ENCODE results near the gene TDRD1. TPM values are rescaled to one million over a fixed set of nuclear protein-coding genes. Genes with fewer than 3 reads are reported as not detected.
"Not testable (repeated sequence)": the region's sequence is repeated elsewhere in the genome, so short reads cannot be mapped to it uniquely, and the experiment has no call there.

Gene TDRD1, protein sequence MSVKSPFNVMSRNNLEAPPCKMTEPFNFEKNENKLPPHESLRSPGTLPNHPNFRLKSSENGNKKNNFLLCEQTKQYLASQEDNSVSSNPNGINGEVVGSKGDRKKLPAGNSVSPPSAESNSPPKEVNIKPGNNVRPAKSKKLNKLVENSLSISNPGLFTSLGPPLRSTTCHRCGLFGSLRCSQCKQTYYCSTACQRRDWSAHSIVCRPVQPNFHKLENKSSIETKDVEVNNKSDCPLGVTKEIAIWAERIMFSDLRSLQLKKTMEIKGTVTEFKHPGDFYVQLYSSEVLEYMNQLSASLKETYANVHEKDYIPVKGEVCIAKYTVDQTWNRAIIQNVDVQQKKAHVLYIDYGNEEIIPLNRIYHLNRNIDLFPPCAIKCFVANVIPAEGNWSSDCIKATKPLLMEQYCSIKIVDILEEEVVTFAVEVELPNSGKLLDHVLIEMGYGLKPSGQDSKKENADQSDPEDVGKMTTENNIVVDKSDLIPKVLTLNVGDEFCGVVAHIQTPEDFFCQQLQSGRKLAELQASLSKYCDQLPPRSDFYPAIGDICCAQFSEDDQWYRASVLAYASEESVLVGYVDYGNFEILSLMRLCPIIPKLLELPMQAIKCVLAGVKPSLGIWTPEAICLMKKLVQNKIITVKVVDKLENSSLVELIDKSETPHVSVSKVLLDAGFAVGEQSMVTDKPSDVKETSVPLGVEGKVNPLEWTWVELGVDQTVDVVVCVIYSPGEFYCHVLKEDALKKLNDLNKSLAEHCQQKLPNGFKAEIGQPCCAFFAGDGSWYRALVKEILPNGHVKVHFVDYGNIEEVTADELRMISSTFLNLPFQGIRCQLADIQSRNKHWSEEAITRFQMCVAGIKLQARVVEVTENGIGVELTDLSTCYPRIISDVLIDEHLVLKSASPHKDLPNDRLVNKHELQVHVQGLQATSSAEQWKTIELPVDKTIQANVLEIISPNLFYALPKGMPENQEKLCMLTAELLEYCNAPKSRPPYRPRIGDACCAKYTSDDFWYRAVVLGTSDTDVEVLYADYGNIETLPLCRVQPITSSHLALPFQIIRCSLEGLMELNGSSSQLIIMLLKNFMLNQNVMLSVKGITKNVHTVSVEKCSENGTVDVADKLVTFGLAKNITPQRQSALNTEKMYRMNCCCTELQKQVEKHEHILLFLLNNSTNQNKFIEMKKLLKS
- total RNA-seq (under 1 TPM; 0.72 to 0.85 (median 0.80) TPM), polyA plus RNA-seq (0.11 TPM)
- long read RNA-seq, donor 1: 0 reads
- long read RNA-seq, donor 2: 0 reads
- long read RNA-seq, donor 3, partial matches to known transcripts: 1 of 1 reads
- long read RNA-seq, donor 3, other reads (novel, unspliced or antisense): 0 of 1 reads
- long read RNA-seq, donor 4: 0 reads

- H3K4me3 ChIP-seq (ENCODE audit: low read length): no peak within 1 kb of the TSS
- intact Hi-C loops (cut with DNase I): no loop called here
- no peak within 1 kb of the TSS for H3K27ac ChIP-seq (ENCODE audit: low read length)
- no peaks in the 10 kb centered on the region for H3K27me3 ChIP-seq (ENCODE audit: control insufficient read depth, insufficient read depth)
- H3K9me3 ChIP-seq (ENCODE audit: control insufficient read depth, low read length): no peaks in the 10 kb centered on the region
- DNase-seq (peak; percentile 17 to 60 (median 59)), ATAC-seq (no peak)
- H3K4me1 ChIP-seq (ENCODE audit: control insufficient read depth, insufficient read depth, low read length): no peaks in the 10 kb centered on the region
- 76% methylated on average over 28 of the region's 28 CpGs for WGBS
These were observed at the start of gene TDRD1 for GRCh38 chr10:114179148-114179547. TSS of gene TDRD1 (plus strand) at chr10:114179353. CDS start at chr10:114187832, 8,479 bp downstream.

- intact Hi-C loops (cut with DNase I): loop anchor here in 1 of 4 donors (10.0 kb wide), 1 partner anchor 814 kb away; no protein-coding TSS in a partner anchor
- Histone ChIP-seq H3K27me3 (ENCODE audit: control insufficient read depth, insufficient read depth) (no peaks in the 10 kb centered on the region), H3K9me3 (ENCODE audit: control insufficient read depth, low read length) (no peaks in the 10 kb centered on the region), H3K27ac (ENCODE audit: low read length) (no peak overlapping the region), H3K4me1 (ENCODE audit: control insufficient read depth, insufficient read depth, low read length) (no peaks in the 10 kb centered on the region), H3K4me3 (ENCODE audit: low read length) (no peak overlapping the region)
- DNase-seq (no peak), ATAC-seq (no peak)
- WGBS: 83% methylated on average over 3 of the region's 3 CpGs
These were observed 48.1 kb upstream of the TDRD1 start for GRCh38 chr10:114131094-114131493.

DNA sequence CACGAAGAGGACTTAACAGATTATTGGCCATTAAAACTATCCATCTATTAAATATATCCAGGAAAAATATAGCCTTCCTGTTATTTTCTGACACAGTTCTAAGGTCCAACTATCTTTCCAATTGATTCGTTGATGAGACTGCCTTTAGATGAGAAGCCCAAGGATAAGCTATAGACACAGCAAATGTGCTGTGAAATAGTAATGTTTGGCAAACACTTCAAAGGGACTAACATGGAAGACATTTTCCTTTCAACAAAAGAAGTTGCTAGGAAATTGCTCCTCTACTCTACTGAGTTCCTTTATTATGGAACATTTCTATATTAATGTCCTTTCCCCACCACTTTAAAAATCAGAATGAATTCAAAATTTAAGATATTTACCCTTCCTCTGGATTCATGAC is 43.7 kb upstream of the TDRD1 start:
- Histone ChIP-seq H3K4me1 (ENCODE audit: control insufficient read depth, insufficient read depth, low read length) (no peaks in the 10 kb centered on the region), H3K4me3 (ENCODE audit: low read length) (no peak overlapping the region), H3K9me3 (ENCODE audit: control insufficient read depth, low read length) (no peaks in the 10 kb centered on the region), H3K27me3 (ENCODE audit: control insufficient read depth, insufficient read depth) (no peaks in the 10 kb centered on the region), H3K27ac (ENCODE audit: low read length) (no peak overlapping the region)
- WGBS: 86% methylated on average over 2 of the region's 2 CpGs
- DNase-seq: no peak
- intact Hi-C loops (cut with DNase I): loop anchor here in 1 of 4 donors (10.0 kb wide), 1 partner anchor 809 kb away; no protein-coding TSS in a partner anchor
- no peak for ATAC-seq

- Histone ChIP-seq H3K4me3 (ENCODE audit: low read length) (no peak overlapping the region), H3K27me3 (ENCODE audit: control insufficient read depth, insufficient read depth) (no peaks in the 10 kb centered on the region), H3K4me1 (ENCODE audit: control insufficient read depth, insufficient read depth, low read length) (no peaks in the 10 kb centered on the region), H3K9me3 (ENCODE audit: control insufficient read depth, low read length) (no peaks in the 10 kb centered on the region), H3K27ac (ENCODE audit: low read length) (no peak overlapping the region)
- intact Hi-C loops (cut with DNase I): loop anchor here in 1 of 4 donors (10.0 kb wide), 1 partner anchor 806 kb away; no protein-coding TSS in a partner anchor
- 78% methylated on average over 3 of the region's 3 CpGs for WGBS
- DNase-seq (no peak), ATAC-seq (no peak)
These were observed 40.6 kb upstream of the TDRD1 start for GRCh38 chr10:114138581-114138980.

GRCh38 chr10:114140036-114140435 is 39.1 kb upstream of the TDRD1 start:
- DNase-seq (no peak), ATAC-seq (no peak)
- 90% methylated on average over 1 of the region's 1 CpG for WGBS
- no peaks in the 10 kb centered on the region for H3K9me3 ChIP-seq (ENCODE audit: control insufficient read depth, low read length)
- H3K4me1 ChIP-seq (ENCODE audit: control insufficient read depth, insufficient read depth, low read length): no peaks in the 10 kb centered on the region
- H3K27ac ChIP-seq (ENCODE audit: low read length): no peak overlapping the region
- no peaks in the 10 kb centered on the region for H3K27me3 ChIP-seq (ENCODE audit: control insufficient read depth, insufficient read depth)
- intact Hi-C loops (cut with DNase I): no loop called here
- no peak overlapping the region for H3K4me3 ChIP-seq (ENCODE audit: low read length)

- H3K4me1 ChIP-seq (ENCODE audit: control insufficient read depth, insufficient read depth, low read length); DNase-seq; intact Hi-C loops (cut with DNase I); H3K9me3 ChIP-seq (ENCODE audit: control insufficient read depth, low read length); H3K4me3 ChIP-seq (ENCODE audit: low read length); H3K27ac ChIP-seq (ENCODE audit: low read length); ATAC-seq; H3K27me3 ChIP-seq (ENCODE audit: control insufficient read depth, insufficient read depth): not testable (repeated sequence)
- 94% methylated on average over 2 of the region's 2 CpGs for WGBS
These were observed 38.3 kb upstream of the TDRD1 start for GRCh38 chr10:114140827-114141226.

GRCh38 chr10:114142018-114142417 is 37.1 kb upstream of the TDRD1 start:
- H3K4me3 ChIP-seq (ENCODE audit: low read length): no peak overlapping the region

DNA sequence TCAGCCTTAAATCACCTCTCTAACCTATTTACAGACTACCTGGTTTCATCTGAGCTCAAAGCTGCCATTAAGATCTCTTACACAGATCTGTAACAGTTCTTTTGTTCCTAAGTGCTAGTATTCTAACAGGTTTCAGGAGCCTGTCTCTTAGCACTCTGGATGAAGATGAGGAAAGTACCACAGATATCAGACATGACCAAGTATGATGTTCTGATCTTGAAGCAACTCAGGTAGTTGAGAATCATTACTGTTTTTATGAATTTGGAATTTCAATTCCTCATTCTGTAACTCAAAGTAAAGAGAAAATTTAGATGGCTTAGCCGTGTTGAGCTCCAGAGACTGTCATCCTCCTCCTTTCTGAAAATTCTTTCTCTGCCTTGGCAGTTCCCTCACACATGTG is 36.0 kb upstream of the TDRD1 start:
- WGBS: 98% methylated on average over 1 of the region's 1 CpG
- ATAC-seq: no peak
- intact Hi-C loops (cut with DNase I): no loop called here

More at GRCh38 chr10:114142018-114142417, 37.1 kb upstream of the TDRD1 start:
- DNase-seq (no peak), ATAC-seq (peak; percentile 45)
- 54% methylated on average over 3 of the region's 3 CpGs for WGBS
- Histone ChIP-seq H3K4me1 (ENCODE audit: control insufficient read depth, insufficient read depth, low read length) (no peaks in the 10 kb centered on the region), H3K27ac (ENCODE audit: low read length) (no peak overlapping the region), H3K27me3 (ENCODE audit: control insufficient read depth, insufficient read depth) (no peaks in the 10 kb centered on the region), H3K9me3 (ENCODE audit: control insufficient read depth, low read length) (no peaks in the 10 kb centered on the region)
- intact Hi-C loops (cut with DNase I): no loop called here

DNA sequence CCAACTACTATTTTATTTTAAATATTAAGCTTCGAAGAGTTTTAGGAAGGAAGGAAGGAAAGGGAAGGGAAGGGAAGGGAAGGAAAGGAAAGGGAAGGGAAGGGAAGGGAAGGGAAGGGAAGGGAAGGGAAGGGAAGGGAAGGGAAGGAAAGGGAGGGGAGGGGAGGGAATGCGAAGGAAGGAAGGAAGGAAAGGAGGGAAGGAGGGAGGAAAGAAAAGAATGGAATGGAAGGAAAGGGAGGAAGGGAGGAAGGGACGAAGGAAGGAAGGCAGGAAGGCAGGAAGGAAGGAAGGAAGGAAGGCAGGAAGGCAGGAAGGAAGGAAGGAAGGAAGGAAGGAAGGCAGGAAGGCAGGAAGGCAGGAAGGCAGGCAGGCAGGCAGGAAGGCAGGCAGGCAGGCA is 29.7 kb upstream of the TDRD1 start:
- ATAC-seq; H3K4me1 ChIP-seq (ENCODE audit: control insufficient read depth, insufficient read depth, low read length); DNase-seq; H3K9me3 ChIP-seq (ENCODE audit: control insufficient read depth, low read length); H3K27ac ChIP-seq (ENCODE audit: low read length); H3K27me3 ChIP-seq (ENCODE audit: control insufficient read depth, insufficient read depth); intact Hi-C loops (cut with DNase I); H3K4me3 ChIP-seq (ENCODE audit: low read length): not testable (repeated sequence)
- WGBS: 63% methylated on average over 3 of the region's 3 CpGs

More for the DNA sequence above, 36.0 kb upstream of the TDRD1 start:
- no peaks in the 10 kb centered on the region for H3K9me3 ChIP-seq (ENCODE audit: control insufficient read depth, low read length)
- H3K27ac ChIP-seq (ENCODE audit: low read length): no peak overlapping the region
- no peak for DNase-seq
- H3K4me1 ChIP-seq (ENCODE audit: control insufficient read depth, insufficient read depth, low read length): no peaks in the 10 kb centered on the region
- H3K4me3 ChIP-seq (ENCODE audit: low read length): no peak overlapping the region
- H3K27me3 ChIP-seq (ENCODE audit: control insufficient read depth, insufficient read depth): no peaks in the 10 kb centered on the region

DNA sequence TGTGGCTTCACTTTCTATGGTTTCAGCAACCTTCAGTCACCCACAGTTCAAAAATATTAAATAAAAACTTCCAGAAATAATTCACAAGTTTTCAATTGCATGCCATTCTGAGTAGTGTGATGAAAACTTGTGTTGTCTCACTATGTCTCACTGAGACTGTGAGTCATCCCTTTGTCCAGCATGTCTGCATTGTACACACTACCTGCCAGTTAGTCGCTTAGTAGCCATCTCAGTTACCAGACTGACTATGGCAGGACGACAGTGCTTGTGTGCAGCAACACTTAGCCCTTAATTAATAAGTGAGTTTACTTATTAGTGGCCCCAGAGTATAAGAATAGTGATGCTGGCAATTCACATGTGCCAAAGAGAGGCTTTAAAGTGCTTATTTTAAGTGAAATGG is 27.7 kb upstream of the TDRD1 start:
- Histone ChIP-seq H3K4me3 (ENCODE audit: low read length) (no peak overlapping the region), H3K27ac (ENCODE audit: low read length) (no peak overlapping the region), H3K4me1 (ENCODE audit: control insufficient read depth, insufficient read depth, low read length) (no peaks in the 10 kb centered on the region), H3K9me3 (ENCODE audit: control insufficient read depth, low read length) (no peaks in the 10 kb centered on the region), H3K27me3 (ENCODE audit: control insufficient read depth, insufficient read depth) (no peaks in the 10 kb centered on the region)
- WGBS: 93% methylated on average over 2 of the region's 2 CpGs
- intact Hi-C loops (cut with DNase I): no loop called here
- ATAC-seq (no peak), DNase-seq (no peak)

Data from right cardiac atrium (tissue), 5 donors.